HG02678 (cell line): ENCODE data around the gene MORN1.
"Not testable (repeated sequence)": the region's sequence is repeated elsewhere in the genome, so short reads cannot be mapped to it uniquely, and the experiment has no call there.

Source experiments
- ATAC-seq: cut with Tn5 transposase; IDR thresholded peaks from one replicate; pipeline ENCODE4 v1.9.1; 2021; ENCODE audit warnings: mild to moderate bottlenecking, moderate library complexity; ENCODE audit not compliant: unreplicated experiment

Gene MORN1

DNA sequence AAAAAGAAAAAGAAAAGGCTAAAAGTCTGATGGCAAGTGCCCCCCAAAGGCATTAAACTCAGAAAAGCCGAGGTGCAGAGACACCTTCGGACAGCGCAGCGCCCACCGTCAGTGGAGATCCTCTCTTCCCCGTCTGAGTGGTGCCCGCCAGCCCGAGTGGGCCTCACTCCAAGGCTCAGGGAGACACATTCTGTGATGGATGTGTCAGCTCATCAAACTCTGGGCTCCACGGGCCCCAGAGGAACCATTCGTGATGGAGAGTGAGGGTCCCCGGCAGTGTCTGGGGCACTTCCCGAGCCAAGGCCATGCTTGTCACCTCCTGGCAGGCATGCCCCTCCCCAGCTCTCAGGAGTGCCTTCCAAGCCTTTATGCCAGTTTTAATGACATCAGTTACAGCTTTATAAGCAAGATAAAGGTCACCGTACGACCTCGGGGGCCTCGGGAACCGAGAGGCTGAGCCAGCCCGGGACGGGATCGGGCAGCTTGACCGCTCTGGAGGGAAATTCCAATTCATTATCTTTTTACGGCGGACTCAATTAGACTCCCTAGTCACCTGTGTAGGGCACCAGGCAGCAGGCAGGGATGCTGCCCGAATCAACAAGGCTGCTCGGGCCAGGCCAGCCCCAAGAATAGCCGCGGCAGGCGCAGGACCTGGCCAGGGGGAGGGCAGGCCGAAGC is 49.5 kb downstream of the MORN1 start:
- ATAC-seq = no peak

DNA sequence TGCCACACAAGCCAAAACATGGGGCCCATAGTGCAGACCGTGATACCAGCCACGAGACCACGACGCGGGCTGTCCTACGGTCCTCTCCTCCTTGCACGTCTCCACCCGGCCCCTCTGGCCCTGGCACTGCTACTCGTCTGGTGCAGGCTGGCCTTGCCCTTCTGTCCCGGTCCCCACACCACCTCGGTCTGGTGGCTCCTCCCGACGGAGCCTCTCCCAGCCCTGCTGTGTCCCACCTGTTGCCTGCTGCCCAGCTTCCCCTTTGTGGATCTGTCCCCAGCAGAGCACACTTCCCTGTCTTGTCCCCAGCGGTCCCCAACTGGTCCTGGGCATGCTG is 50.5 kb downstream of the MORN1 start:
- no peak for ATAC-seq

GRCh38 chr1:2340086-2340917 is 51.1 kb downstream of the MORN1 start:
- ATAC-seq = no peak

DNA sequence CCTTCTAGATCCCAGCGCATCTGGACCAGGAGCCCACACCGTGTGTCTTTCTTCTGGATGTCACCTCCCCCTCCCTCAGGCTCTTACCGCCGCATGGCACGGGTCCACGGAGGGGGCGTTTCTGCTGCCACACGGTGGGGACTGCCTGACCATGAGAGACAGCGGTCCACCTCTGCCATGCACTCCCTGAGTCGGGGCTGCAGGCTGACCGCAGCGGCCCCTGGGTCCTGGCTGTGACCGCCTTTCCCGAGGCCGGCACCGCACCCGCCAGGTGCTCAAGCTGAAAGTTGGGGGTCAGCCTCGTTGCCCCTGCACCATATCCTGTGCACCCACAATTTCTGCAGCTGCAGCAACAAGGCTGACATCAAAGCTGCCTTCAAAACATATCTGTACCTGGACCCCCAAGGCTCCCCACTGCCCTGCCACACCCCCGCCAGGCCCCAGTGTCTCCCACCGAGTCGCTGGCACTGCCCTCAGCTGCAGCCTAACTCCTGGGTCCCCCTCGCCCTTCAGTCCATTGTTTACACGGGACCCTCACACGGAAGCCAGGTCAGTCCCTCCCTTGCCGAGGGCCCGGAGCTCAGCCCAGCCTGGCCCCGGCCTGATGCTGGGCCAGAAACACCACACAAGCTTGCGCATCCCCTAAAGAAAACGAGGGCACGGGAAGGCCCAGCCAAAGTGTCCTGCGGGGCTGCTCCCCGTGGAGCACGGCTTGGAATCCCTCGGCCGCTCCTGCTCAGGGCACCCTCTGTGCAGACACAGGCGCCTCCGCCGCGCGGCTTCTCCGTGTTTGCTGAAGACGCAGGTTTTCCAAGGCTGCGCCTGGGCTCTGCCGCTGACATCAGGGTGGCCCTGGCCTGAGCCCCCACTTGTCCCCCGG is 51.9 kb downstream of the MORN1 start:
- ATAC-seq = no peak

- ATAC-seq = no peak
Measured at GRCh38 chr1:2337501-2337900, 53.9 kb downstream of the MORN1 start.

- no peak for ATAC-seq
Measured at GRCh38 chr1:2337081-2337480, 54.3 kb downstream of the MORN1 start.

GRCh38 chr1:2336499-2336898 is 54.9 kb downstream of the MORN1 start:
- no peak for ATAC-seq

- ATAC-seq = no peak
Measured at GRCh38 chr1:2335721-2336455, 55.5 kb downstream of the MORN1 start.

GRCh38 chr1:2334883-2335534 is 56.3 kb downstream of the MORN1 start:
- ATAC-seq = no peak

GRCh38 chr1:2334366-2334765 is 57.0 kb downstream of the MORN1 start:
- ATAC-seq = no peak

DNA sequence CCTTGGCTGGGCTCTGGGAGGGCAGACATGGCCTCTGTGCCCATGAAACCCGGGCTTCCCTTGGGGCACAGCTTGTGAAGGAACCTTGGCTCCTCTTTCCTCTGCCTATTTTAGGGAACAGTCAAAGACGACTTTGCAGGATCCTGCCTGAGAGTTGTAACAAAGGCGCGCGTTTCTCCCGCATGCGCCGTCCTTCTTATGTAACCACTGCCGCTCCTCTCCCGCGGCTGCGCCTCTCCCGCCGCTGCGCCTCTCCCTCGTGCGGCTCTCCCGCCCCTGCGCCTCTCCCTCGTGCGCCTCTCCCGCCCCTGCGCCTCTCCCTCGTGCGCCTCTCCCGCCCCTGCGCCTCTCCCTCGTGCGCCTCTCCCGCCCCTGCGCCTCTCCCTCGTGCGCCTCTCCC is 59.8 kb downstream of the MORN1 start:
- not testable (repeated sequence) for ATAC-seq

GRCh38 chr1:2331200-2331544 is 60.2 kb downstream of the MORN1 start:
- no peak for ATAC-seq

DNA sequence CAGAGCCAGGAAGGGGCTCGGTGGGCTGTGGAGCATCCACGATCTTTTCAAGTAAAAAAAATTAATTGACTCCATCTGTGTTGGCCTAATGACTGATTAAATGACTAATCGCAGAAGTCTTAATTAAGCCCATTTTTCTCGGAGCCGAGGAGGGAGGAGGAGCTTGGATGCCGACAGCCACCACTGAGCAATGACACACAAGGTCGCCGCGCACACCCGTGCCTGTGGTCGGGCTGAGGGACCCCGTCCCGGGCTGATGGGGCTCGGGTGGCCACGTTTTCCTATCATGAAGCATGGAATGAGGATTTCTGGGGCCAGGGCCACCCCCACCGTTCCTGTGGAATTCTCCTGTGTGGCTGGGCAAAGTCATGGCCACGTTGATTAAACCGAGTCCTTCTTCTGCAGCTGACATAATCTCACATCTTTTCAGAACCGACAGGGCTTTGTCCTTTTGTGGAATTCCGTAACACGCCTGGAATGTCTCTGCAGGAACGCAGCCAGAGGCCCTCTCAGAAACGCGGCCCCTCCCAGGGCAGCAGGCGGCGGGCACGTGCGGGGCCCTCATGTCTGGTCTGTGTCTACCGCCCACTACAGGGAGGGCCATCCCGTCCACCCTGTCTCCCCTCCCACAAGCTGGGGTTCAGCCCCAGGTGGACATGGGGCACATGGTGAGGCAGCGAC is 60.7 kb downstream of the MORN1 start:
- no peak for ATAC-seq

- no peak for ATAC-seq
Measured at GRCh38 chr1:2330035-2330434, 61.3 kb downstream of the MORN1 start.

DNA sequence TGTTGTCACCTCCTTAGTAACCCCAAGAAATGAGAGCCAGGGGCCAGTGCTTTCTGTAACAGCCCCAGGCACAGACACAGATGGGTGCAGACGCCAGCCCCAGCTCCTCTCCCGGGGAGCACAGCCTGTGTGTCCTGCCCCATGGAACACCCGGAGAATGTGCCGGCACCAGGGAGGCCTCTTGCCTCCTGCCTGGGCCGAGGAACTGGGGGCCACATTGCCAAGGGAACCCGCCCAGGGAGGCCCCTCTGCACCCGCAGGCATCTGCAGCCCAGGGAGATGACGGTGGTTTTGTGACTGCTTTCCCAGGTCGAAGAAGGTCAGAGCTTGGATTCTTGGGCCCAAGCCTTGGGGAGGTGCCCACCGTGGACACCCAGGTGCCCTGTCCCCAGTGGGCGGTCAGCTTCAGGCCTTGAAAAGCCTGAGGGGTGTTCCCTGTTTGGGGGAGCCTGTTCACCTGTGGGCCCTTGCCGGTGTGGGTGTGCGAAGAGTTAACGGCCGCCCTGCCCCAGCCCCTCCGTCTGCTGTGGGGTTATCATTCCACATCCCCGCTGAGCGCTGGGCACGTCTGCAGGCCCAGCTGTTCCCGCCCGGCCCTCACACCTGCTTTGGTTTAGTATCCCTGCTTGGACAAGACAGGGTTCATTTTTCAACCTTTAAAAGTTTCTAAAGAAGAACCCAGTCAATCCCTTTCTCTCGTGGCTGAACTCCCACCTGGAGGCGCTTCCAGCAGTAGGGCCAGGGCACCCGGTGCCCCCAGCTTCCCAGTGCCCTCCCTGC is 62.5 kb downstream of the MORN1 start:
- no peak for ATAC-seq

GRCh38 chr1:2327841-2328240 is 63.5 kb downstream of the MORN1 start:
- no peak for ATAC-seq

GRCh38 chr1:2327162-2327561 is 64.2 kb downstream of the MORN1 start:
- not testable (repeated sequence) for ATAC-seq

DNA sequence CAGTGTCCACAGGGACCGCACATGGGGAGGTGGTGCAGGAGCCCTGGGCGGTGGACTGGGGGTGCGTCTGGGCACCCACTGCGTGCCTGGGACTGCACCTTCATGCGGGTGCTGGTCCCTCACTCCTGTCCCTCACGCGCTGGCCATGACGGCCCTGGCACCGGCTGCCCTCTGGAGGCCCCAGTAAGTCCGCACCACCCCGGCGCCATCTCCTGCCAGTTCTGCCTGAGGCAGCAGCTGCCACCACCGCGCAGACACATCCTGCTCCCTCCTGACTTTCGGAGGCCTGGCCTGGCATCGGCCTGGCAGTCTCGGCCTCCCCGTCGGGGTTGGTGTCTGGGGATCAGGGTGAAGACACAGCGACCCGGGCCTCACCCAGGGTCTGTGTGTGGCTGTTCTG is 64.8 kb downstream of the MORN1 start:
- ATAC-seq = no peak
